ENCODE measurements around the gene IGF2BP3. TPM values are rescaled to one million over a fixed set of nuclear protein-coding genes. Genes with fewer than 3 reads are reported as not detected.

Gene IGF2BP3
- total RNA-seq, 4 donors from 2014 or later, result 0.15 TPM; not detected in 3

DNA sequence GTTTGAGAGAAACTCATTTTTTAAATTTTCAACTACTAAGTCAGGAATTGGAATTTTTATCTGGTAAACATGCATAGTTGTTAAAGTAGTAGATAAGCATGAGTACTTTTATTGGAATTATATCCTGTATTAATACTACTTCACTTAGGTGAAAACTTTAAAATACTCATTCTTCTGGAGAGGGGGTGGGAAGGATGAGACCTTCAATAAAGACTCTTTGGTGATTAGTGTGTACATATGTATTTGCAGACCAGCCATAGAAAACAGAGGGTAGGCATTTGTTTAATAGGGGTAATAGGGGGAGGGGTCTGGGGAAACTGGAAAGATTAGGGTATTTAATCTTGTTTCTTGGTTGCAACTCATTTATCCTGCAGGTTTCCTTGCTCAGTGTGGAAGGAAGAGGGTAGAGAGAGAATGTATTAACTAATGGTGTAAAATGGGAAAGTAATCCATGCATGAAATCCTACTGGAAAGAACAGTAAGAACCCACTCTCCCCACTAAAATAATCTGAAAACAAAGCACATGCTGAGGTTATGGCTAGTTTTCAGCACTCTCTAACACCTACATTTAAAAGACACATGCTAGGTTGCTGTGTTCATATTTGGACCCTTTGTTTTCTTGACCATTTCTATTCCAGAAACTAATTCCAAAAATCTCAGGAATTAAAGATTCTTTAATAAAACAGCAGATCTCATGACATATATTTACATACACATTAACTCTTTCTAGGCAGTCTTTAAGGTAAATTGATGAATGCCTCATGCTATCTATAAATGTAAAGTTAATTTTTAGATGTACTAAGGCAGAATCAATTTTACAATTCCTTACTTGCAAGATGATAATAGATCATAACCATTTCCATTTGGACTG lies 6.2 kb upstream of the IGF2BP3 start:
- TF ChIP-seq POLR2A (IDR thresholded peaks at IDR 0.05), result no peak
- TF ChIP-seq, protein P1, sequence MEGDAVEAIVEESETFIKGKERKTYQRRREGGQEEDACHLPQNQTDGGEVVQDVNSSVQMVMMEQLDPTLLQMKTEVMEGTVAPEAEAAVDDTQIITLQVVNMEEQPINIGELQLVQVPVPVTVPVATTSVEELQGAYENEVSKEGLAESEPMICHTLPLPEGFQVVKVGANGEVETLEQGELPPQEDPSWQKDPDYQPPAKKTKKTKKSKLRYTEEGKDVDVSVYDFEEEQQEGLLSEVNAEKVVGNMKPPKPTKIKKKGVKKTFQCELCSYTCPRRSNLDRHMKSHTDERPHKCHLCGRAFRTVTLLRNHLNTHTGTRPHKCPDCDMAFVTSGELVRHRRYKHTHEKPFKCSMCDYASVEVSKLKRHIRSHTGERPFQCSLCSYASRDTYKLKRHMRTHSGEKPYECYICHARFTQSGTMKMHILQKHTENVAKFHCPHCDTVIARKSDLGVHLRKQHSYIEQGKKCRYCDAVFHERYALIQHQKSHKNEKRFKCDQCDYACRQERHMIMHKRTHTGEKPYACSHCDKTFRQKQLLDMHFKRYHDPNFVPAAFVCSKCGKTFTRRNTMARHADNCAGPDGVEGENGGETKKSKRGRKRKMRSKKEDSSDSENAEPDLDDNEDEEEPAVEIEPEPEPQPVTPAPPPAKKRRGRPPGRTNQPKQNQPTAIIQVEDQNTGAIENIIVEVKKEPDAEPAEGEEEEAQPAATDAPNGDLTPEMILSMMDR (IDR thresholded peaks at IDR 0.05), result no peak

DNA sequence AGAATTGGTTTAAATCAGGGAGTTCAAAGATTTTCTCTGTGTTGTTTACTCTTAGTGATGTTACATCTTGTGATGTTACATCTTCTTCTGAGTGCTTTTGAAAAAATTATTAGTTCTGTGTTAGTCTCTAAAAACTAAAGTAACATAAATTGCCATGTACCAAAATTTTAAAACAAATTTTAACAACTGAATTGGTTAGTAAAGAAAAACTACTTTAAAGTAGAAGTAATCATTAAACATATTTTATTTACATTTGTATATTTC lies 5.2 kb upstream of the IGF2BP3 start:
- no peak for DNase-seq (ENCODE audit: low spot score in 2 of 2)
- TF ChIP-seq, protein P1 (IDR thresholded peaks at IDR 0.05), result no peak
- no peak for TF ChIP-seq POLR2A (IDR thresholded peaks at IDR 0.05)
- intact Hi-C loops (cut with DNase I; ENCODE audit: low total_unique reads), result no loop called here
- no peak overlapping the region for H3K4me3 ChIP-seq (ENCODE audit: low read depth, poor library complexity, severe bottlenecking)

More for the DNA sequence above, 6.2 kb upstream of the IGF2BP3 start:
- H3K4me3 ChIP-seq (ENCODE audit: low read depth, poor library complexity, severe bottlenecking), result no peak overlapping the region
- intact Hi-C loops (cut with DNase I; ENCODE audit: low total_unique reads), result no loop called here
- DNase-seq (ENCODE audit: low spot score in 2 of 2), result no peak

DNA sequence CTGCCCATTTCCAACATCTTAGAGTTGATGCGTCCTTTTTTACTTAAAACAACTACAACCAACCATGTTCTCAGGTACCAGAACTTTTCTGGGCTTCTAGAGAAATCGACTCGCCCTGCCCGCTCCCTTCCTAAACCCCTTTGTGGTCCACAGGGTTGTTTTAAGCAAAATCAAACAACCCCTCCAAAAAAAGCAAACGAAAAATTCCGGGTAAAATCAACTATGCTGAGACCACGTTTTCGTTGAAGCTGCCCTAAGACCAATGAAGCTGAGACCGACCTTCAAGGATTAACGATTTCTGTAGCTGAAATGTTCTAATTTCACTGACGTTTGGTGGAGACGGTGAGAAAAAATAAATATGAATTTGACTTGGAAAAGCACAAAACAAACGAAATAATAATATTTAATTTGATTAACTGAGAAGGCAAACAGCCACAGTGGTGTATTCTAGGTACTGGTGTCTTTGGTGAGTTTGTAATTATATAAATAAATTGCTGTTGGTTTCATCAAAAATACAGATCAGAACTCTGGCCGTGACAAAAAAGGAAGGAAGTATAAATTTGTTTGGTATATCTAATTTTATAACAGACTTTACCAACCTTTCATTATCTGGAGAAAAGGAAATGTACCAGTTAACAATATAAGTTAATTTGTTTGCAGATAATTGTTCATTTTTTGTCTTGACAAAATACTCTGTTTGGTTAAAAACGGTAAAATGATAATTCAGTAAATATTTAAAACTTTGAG lies 4.7 kb upstream of the IGF2BP3 start:
- H3K4me3 ChIP-seq (ENCODE audit: low read depth, poor library complexity, severe bottlenecking), result no peak overlapping the region
- no peak for TF ChIP-seq POLR2A (IDR thresholded peaks at IDR 0.05)
- TF ChIP-seq, protein P1 (IDR thresholded peaks at IDR 0.05), result no peak
- 12 to 13% methylated on average over 15 of the region's 15 CpGs for WGBS, 2 donors
- intact Hi-C loops (cut with DNase I; ENCODE audit: low total_unique reads), result no loop called here
- no peak for DNase-seq (ENCODE audit: low spot score in 2 of 2)

DNA sequence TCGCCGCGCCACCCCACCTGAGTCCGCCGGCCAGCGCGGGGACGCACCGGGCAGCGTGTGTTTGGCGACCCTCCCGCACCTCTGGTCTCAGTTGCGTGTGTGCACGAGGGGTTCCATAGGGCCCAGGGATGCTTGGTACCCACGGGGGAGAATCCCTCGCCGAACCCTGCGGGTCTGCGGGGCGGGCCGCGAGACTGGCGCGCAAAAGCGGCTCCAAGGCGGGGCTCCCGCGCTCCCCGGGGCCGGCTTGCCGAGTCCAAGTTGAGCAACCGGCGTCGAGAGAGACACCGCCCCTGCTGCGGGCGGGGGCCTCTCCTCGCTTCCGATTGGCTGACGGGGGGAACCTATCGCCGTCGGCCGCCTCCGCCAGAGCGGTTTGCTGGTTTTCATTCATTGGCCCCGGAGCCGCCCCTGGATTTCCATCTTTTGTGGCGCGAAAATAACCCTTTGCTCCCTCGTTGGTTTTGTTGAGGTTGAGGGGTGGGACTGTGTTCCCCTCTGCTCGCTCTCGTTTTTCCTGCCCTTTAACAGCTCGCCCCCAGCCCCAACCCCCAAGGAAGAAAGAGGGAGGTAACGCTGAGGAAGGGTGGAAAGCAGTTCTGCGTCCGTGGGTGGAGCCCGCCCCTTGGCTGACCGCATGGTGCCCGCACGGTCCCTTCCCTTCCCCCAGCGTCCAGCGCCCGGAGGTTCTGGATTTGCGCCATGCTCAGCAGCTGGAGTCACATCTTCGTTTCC lies 4.0 kb upstream of the IGF2BP3 start:
- intact Hi-C loops (cut with DNase I; ENCODE audit: low total_unique reads), result no loop called here
- WGBS, 2 donors, result 2% methylated on average over 38 to 65 of the region's 66 CpGs
- DNase-seq (ENCODE audit: low spot score in 2 of 2), result peak; percentile 59 to 95
- H3K4me3 ChIP-seq (ENCODE audit: low read depth, poor library complexity, severe bottlenecking), result no peak overlapping the region
- TF ChIP-seq, protein P1 (IDR thresholded peaks at IDR 0.05), result no peak
- TF ChIP-seq POLR2A (IDR thresholded peaks at IDR 0.05), result no peak

DNA sequence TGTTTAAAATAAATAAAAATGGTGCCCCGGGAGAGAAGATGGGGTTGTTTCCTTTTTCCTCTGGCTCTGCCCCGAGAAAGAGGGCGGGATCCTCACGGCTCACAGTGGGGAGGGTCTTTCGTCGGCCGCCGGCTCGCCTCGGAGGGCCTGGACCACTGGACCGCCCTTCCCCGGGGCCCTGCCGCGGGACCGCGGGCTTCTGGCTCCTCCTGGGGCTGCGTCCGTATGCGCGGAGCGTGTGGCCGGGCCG lies 3.5 kb upstream of the IGF2BP3 start:
- no peak for DNase-seq (ENCODE audit: low spot score in 2 of 2)
- intact Hi-C loops (cut with DNase I; ENCODE audit: low total_unique reads), result no loop called here
- TF ChIP-seq, protein P1 (IDR thresholded peaks at IDR 0.05), result no peak
- TF ChIP-seq POLR2A (IDR thresholded peaks at IDR 0.05), result no peak
- WGBS, 2 donors, result 1 to 2% methylated on average over 14 to 23 of the region's 23 CpGs
- H3K4me3 ChIP-seq (ENCODE audit: low read depth, poor library complexity, severe bottlenecking), result no peak overlapping the region
